ENCODE data around the gene VSIG2.

Gene VSIG2

DNA sequence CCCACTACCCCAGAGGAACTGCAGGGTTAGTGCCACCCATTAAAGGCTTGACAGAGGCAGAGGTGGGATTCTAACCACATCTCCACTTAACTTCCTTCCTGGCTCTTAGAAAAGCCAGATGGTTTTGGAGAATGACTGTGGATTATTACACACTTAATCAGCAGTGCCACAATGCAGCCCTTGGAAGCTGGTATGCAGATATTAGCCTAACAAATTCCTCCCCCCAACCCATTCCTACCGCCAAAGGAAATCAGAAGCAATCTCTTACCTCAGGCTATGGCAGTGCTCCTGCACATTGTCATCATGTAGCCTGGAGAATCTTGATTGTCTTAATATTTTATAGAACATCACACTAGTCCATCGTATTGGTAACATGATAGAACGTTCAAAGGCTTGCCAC, 35.5 kb downstream of the VSIG2 start:
- Histone ChIP-seq H3K27ac (ENCODE audit: low read length) (no peak overlapping the region), H3K9me3 (ENCODE audit: insufficient read depth, low read length) (no peaks in the 10 kb centered on the region), H3K36me3 (replicated peaks; ENCODE audit: low read depth, low read length) (no peaks in the 10 kb centered on the region), H3K9ac (ENCODE audit: low read length) (no peak overlapping the region), H3K4me2 (ENCODE audit: low read length) (no peak overlapping the region), H2AFZ (ENCODE audit: low read depth, low read length) (no peak overlapping the region), H3K4me1 (ENCODE audit: low read length) (no peaks in the 10 kb centered on the region), H4K20me1 (ENCODE audit: insufficient read depth, low read length) (no peaks in the 10 kb centered on the region), H3K79me2 (ENCODE audit: low read length) (no peaks in the 10 kb centered on the region), H3K4me3 (ENCODE audit: low read length) (no peak overlapping the region), H3K27me3 (ENCODE audit: low read depth, low read length) (peaks cover 10% of the 10 kb centered on the region)
- TF ChIP-seq, protein P1, sequence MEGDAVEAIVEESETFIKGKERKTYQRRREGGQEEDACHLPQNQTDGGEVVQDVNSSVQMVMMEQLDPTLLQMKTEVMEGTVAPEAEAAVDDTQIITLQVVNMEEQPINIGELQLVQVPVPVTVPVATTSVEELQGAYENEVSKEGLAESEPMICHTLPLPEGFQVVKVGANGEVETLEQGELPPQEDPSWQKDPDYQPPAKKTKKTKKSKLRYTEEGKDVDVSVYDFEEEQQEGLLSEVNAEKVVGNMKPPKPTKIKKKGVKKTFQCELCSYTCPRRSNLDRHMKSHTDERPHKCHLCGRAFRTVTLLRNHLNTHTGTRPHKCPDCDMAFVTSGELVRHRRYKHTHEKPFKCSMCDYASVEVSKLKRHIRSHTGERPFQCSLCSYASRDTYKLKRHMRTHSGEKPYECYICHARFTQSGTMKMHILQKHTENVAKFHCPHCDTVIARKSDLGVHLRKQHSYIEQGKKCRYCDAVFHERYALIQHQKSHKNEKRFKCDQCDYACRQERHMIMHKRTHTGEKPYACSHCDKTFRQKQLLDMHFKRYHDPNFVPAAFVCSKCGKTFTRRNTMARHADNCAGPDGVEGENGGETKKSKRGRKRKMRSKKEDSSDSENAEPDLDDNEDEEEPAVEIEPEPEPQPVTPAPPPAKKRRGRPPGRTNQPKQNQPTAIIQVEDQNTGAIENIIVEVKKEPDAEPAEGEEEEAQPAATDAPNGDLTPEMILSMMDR (IDR thresholded peaks at IDR 0.05; ENCODE audit: low read depth, low read length): no peak
- no peak for TF ChIP-seq EZH2phosphoT487 (IDR thresholded peaks at IDR 0.05; ENCODE audit: low read depth)

DNA sequence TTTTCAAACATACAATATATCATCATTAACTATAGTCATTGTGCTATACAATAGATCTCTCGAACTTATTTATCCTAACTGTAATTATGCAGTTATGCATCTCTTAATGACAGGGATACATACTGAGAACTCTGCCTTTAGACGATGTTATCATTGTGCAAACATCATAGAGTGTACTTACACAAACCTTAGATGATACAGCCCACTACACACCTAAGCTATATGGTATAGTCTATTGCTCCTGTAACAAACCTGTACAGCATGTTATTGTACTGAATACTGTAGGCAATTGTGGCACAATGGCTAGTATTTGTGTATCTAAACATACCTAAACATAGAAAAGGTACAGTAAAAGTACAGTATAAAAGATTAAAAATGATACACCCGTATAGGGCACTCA, 39.7 kb downstream of the VSIG2 start:
- no peaks in the 10 kb centered on the region for H3K9me3 ChIP-seq (ENCODE audit: insufficient read depth, low read length)
- no peak overlapping the region for H3K27ac ChIP-seq (ENCODE audit: low read length)
- H3K36me3 ChIP-seq (replicated peaks; ENCODE audit: low read depth, low read length): no peaks in the 10 kb centered on the region
- no peaks in the 10 kb centered on the region for H3K79me2 ChIP-seq (ENCODE audit: low read length)
- no peak overlapping the region for H3K9ac ChIP-seq (ENCODE audit: low read length)
- H2AFZ ChIP-seq (ENCODE audit: low read depth, low read length): no peak overlapping the region
- H3K27me3 ChIP-seq (ENCODE audit: low read depth, low read length): no peaks in the 10 kb centered on the region
- H3K4me2 ChIP-seq (ENCODE audit: low read length): no peak overlapping the region
- H4K20me1 ChIP-seq (ENCODE audit: insufficient read depth, low read length): no peaks in the 10 kb centered on the region
- TF ChIP-seq EZH2phosphoT487 (IDR thresholded peaks at IDR 0.05; ENCODE audit: low read depth): no peak
- TF ChIP-seq, protein P1 (IDR thresholded peaks at IDR 0.05; ENCODE audit: low read depth, low read length): no peak
- no peak overlapping the region for H3K4me3 ChIP-seq (ENCODE audit: low read length)
- no peaks in the 10 kb centered on the region for H3K4me1 ChIP-seq (ENCODE audit: low read length)

DNA sequence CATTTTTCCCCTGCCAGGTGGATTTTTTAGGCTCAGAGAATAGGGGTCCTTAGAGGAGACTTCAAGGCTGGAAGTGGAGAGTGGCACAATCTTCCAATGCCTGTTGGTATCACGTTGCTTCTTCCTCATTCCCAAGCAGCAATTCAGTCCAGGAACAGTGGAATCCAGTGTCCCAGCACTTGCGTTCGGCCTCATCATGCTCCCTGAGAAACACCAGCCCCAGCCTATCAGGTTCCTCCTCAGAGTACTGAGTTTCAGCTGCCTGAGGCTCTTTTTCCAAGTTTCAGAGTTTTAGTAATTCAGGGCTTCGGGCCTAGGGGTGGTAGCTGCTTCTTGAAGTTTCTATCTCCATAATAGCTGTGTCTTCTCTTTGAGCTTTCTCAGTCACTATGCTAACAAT, 44.2 kb downstream of the VSIG2 start:
- H3K9me3 ChIP-seq (ENCODE audit: insufficient read depth, low read length): no peaks in the 10 kb centered on the region
- H4K20me1 ChIP-seq (ENCODE audit: insufficient read depth, low read length): no peaks in the 10 kb centered on the region
- TF ChIP-seq EZH2phosphoT487 (IDR thresholded peaks at IDR 0.05; ENCODE audit: low read depth): no peak
- TF ChIP-seq, protein P1 (IDR thresholded peaks at IDR 0.05; ENCODE audit: low read depth, low read length): no peak
- H2AFZ ChIP-seq (ENCODE audit: low read depth, low read length): no peak overlapping the region
- H3K27me3 ChIP-seq (ENCODE audit: low read depth, low read length): no peaks in the 10 kb centered on the region
- H3K9ac ChIP-seq (ENCODE audit: low read length): no peak overlapping the region
- no peak overlapping the region for H3K27ac ChIP-seq (ENCODE audit: low read length)
- H3K36me3 ChIP-seq (replicated peaks; ENCODE audit: low read depth, low read length): no peaks in the 10 kb centered on the region
- H3K4me2 ChIP-seq (ENCODE audit: low read length): no peak overlapping the region
- H3K79me2 ChIP-seq (ENCODE audit: low read length): no peaks in the 10 kb centered on the region
- H3K4me3 ChIP-seq (ENCODE audit: low read length): no peak overlapping the region
- H3K4me1 ChIP-seq (ENCODE audit: low read length): no peaks in the 10 kb centered on the region

DNA sequence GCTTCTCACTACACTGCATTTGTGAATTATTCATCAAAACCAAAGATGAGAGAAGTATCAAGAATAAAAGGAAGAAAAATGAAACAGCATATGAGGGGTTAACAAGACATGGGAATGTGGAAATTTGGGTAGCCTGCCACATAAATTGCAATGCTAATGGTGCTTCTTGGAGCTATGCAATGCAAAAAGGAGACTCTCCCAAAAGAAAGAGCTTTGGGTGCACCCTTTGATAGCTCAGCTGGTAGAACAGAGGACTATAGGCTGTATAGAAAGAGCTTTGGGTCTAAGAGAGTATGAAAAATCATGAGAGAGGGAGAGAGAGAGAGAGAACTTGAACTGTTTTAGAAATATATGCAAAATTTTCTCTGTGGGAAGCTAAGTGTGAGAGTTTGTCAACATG, 52.0 kb downstream of the VSIG2 start:
- Histone ChIP-seq H3K9me3 (ENCODE audit: insufficient read depth, low read length) (no peaks in the 10 kb centered on the region), H3K36me3 (replicated peaks; ENCODE audit: low read depth, low read length) (no peaks in the 10 kb centered on the region), H3K4me3 (ENCODE audit: low read length) (no peak overlapping the region), H2AFZ (ENCODE audit: low read depth, low read length) (no peak overlapping the region), H4K20me1 (ENCODE audit: insufficient read depth, low read length) (no peaks in the 10 kb centered on the region), H3K79me2 (ENCODE audit: low read length) (no peaks in the 10 kb centered on the region), H3K4me2 (ENCODE audit: low read length) (no peak overlapping the region), H3K27ac (ENCODE audit: low read length) (no peak overlapping the region), H3K27me3 (ENCODE audit: low read depth, low read length) (0 out of 2 replicates have a peak, but pooled peaks cover 10% of the 10 kb centered on the region), H3K9ac (ENCODE audit: low read length) (no peak overlapping the region), H3K4me1 (ENCODE audit: low read length) (no peaks in the 10 kb centered on the region)
- no peak for TF ChIP-seq EZH2phosphoT487 (IDR thresholded peaks at IDR 0.05; ENCODE audit: low read depth)
- TF ChIP-seq, protein P1 (IDR thresholded peaks at IDR 0.05; ENCODE audit: low read depth, low read length): no peak
